ENCODE data around the gene NSUN2.

- TF ChIP-seq CTCF (IDR thresholded peaks at IDR 0.05) (no peak), POLR2A (IDR thresholded peaks at IDR 0.05) (no peak), EP300 (IDR thresholded peaks at IDR 0.05) (no peak)
Observed at GRCh38 chr5:6604341-6604740, 28.5 kb downstream of the NSUN2 start.

Measured in ovary (tissue), 3 donors.